Stomach (tissue), 9 donors: Measurements from ENCODE around the gene C1orf56. TPM values are rescaled to one million over a fixed set of nuclear protein-coding genes. Genes with fewer than 3 reads are reported as not detected.

Source experiments
- DNase-seq, 2 donors: peaks; one replicate each; pipeline versions ENCODE4 v3.0.0 to v3.0.0-alpha.2; 2013 to 2019
- H3K27ac ChIP-seq, 5 donors: fragments of 200-600 bp in 4 of 5; sonication (generic) in 4 of 5; one replicate each; pipeline ENCODE4 v1.5.1; 2013 to 2019; ENCODE audit warnings: mild to moderate bottlenecking in 1 of 5, moderate library complexity in 1 of 5
- H3K27me3 ChIP-seq, 3 donors: fragments of 200-600 bp; sonication (generic); one replicate each; pipeline ENCODE4 v1.5.1; 2017 to 2019; ENCODE audit warnings: mixed run types in 1 of 3
- H3K36me3 ChIP-seq, 4 donors: fragments of 200-600 bp; sonication (generic); 1 replicate in 3 of 4; 2 replicates in 1 of 4; pipeline ENCODE4 v1.5.1; 2016 to 2019
- H3K4me1 ChIP-seq, 4 donors: fragments of 200-600 bp; sonication (generic); one replicate each; pipeline ENCODE4 v1.5.1; 2016 to 2019
- H3K4me3 ChIP-seq, 4 donors: fragments of 200-600 bp; sonication (generic) in 3 of 4; one replicate each; pipeline ENCODE4 v1.5.1; 2016 to 2019; ENCODE audit warnings: mild to moderate bottlenecking in 1 of 4
- H3K9me3 ChIP-seq, 4 donors: fragments of 200-600 bp; sonication (generic); one replicate each; pipeline ENCODE4 v1.5.1; 2016 to 2019
- EP300 ChIP-seq: sonication (generic); formaldehyde crosslinking; IDR thresholded peaks from one replicate; pipeline ENCODE4 v1.6.1; 2017; ENCODE audit warnings: antibody characterized with exemption
- POLR2A ChIP-seq, 4 donors: fragments of 450-650 bp; IDR thresholded peaks; one replicate each; pipeline ENCODE4 v1.6.1; 2016; ENCODE audit warnings: antibody characterized with exemption in 4 of 4, control low read depth in 2 of 4, mild to moderate bottlenecking in 1 of 4, moderate library complexity in 1 of 4
- POLR2AphosphoS5 ChIP-seq, 3 donors: sonication (generic); formaldehyde crosslinking; IDR thresholded peaks; one replicate each; pipeline ENCODE4 v1.6.1; 2016; ENCODE audit warnings: antibody characterized with exemption in 3 of 3
- WGBS, 5 donors: extraction: QIAGEN DNeasy Blood & Tissue Kit in 3 of 5; methylation state at CpG; one replicate each; pipeline versions ENCODE4 v1.1.5 to v1.1.7; 2013 to 2018; 5-methylcytosine and 5-hydroxymethylcytosine counted together
- intact Hi-C: fragments of 100-400 bp; cut with DNase I; formaldehyde crosslinking; loops from one replicate; pipeline ENCODE4 v1.15.1; 2023; ENCODE audit warnings: low total_unique reads
- polyA plus RNA-seq, 3 donors: library from polyadenylated mRNA; stranded (reverse); fragments of 200-250 nt; gene quantifications; one replicate each; pipeline ENCODE4 v1.2.3, GENCODE V29; 2013
- total RNA-seq, 5 donors: library from RNA; depleted of rRNA; stranded (reverse); fragments of >200 nt; gene quantifications; one replicate each; pipeline versions ENCODE4 v1.1.0 to v1.2.3, GENCODE V29; 2014 to 2016
- TF ChIP-seq, protein P1 (sequence below), 7 experiments: fragments of 450-650 bp in 4 of 7; fragments of 200-600 bp in 3 of 7; sonication (generic) in 3 of 7; IDR thresholded peaks; one replicate each; pipeline ENCODE4 v1.5.1; 2016 to 2019; ENCODE audit warnings: antibody characterized with exemption in 7 of 7, control low read depth in 2 of 7, mild to moderate bottlenecking in 1 of 7
- donor health status: healthy with polysubstance abuse.
- donor health status: Bipolar disorder and iron deficiency.
- donor health status: healthy.

Gene C1orf56
- total and polyA plus RNA-seq, 8 donors, result 0.73 to 6.4 (median 3.0) TPM

DNA sequence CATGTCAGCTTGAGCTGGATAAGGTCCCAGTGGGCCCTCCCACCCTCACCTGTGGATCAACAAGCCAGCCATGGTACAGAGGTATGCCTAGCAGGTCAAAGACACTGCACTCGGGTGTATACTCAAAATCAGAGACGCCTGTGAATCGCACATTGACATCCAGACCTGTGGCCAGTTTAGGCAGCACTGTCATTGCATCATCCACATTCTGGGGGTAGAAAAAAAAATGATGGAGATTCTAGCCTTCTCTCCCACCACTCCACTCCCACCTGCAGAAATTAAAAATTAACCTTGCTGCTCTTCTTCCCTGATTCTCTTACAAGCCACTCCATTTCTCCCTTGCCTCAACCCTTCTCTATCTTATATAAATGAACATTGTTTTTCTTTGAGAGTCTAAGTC lies 47.1 kb upstream of the C1orf56 start:
- no peaks in the 10 kb centered on the region for H3K27me3 ChIP-seq
- peaks cover 16 to 58% (median 40%) of the 10 kb centered on the region in 4 donors for H3K4me1 ChIP-seq
- H3K9me3 ChIP-seq, result no peaks in the 10 kb centered on the region
- peaks cover 33 to 66% (median 61%) of the 10 kb centered on the region in 4 donors for H3K36me3 ChIP-seq
- no peak for DNase-seq
- intact Hi-C loops, result no loop called here
- no peak overlapping the region for H3K27ac ChIP-seq
- TF ChIP-seq POLR2A (IDR thresholded peaks at IDR 0.05) (no peak), POLR2AphosphoS5 (IDR thresholded peaks at IDR 0.05) (no peak), EP300 (no peak)
- TF ChIP-seq, protein P1, sequence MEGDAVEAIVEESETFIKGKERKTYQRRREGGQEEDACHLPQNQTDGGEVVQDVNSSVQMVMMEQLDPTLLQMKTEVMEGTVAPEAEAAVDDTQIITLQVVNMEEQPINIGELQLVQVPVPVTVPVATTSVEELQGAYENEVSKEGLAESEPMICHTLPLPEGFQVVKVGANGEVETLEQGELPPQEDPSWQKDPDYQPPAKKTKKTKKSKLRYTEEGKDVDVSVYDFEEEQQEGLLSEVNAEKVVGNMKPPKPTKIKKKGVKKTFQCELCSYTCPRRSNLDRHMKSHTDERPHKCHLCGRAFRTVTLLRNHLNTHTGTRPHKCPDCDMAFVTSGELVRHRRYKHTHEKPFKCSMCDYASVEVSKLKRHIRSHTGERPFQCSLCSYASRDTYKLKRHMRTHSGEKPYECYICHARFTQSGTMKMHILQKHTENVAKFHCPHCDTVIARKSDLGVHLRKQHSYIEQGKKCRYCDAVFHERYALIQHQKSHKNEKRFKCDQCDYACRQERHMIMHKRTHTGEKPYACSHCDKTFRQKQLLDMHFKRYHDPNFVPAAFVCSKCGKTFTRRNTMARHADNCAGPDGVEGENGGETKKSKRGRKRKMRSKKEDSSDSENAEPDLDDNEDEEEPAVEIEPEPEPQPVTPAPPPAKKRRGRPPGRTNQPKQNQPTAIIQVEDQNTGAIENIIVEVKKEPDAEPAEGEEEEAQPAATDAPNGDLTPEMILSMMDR (IDR thresholded peaks at IDR 0.05), result no peak
- H3K4me3 ChIP-seq, result no peak overlapping the region
- WGBS, 5 donors, result 89 to 96% (median 92%) methylated on average over 3 of the region's 3 CpGs

DNA sequence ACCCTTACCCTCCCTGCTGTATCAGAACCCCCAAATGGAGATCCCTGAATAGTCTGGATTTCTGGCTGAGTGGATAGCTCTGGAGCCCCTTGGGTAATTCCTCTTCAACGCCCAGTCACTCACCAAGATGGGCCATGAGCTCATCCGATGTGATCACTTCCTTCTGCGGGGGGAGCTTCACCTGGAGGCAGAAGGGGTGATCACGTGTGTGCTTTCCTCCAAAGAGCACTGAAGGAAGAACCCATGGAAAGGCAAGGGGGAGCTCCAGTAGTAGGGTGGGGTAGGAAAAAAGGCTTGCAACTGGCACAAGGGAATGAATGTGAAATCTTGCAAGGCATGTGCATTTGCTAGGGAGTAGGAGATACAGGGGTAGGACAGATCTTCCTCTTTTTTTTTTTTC lies 45.9 kb upstream of the C1orf56 start:
- Histone ChIP-seq H3K4me1 (peaks cover 16 to 56% (median 42%) of the 10 kb centered on the region in 4 donors), H3K36me3 (peaks cover 33 to 60% (median 58%) of the 10 kb centered on the region in 4 donors), H3K27ac (peak overlapping the region in 2 of 5 donors; percentile 89 to 92), H3K4me3 (no peak overlapping the region), H3K9me3 (no peaks in the 10 kb centered on the region), H3K27me3 (no peaks in the 10 kb centered on the region)
- TF ChIP-seq EP300, result no peak
- intact Hi-C loops, result no loop called here
- DNase-seq, result no peak
- WGBS, 5 donors, result 73 to 88% (median 80%) methylated on average over 4 of the region's 4 CpGs

DNA sequence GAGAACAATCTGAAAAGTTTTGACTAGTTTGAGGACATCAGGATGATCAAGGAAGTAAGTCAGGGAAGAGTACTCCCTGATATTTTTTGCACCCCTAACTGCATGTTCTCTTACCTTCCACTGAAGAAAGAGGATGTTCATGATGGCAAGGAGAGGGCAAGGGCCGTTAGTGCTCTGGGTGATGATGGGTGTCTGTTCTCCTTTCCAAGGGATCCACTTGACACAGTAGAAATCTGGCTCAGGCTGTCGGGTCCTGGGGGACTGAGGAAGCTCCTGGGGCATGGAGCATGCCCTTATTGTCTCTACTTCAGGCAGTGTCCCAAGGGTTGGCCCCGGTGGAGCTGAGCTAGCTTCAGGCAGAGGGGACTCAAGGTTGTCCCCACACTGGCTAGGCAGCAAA lies 45.5 kb upstream of the C1orf56 start:
- Histone ChIP-seq H3K4me3 (peak overlapping the region in 1 of 4 donors; percentile 58), H3K9me3 (no peaks in the 10 kb centered on the region), H3K27ac (peak overlapping the region in 2 of 5 donors; percentile 89 to 92), H3K27me3 (no peaks in the 10 kb centered on the region), H3K36me3 (peaks cover 31 to 55% (median 53%) of the 10 kb centered on the region in 4 donors), H3K4me1 (peaks cover 19 to 60% (median 45%) of the 10 kb centered on the region in 4 donors)
- 76 to 87% (median 84%) methylated on average over 3 of the region's 3 CpGs for WGBS, 5 donors
- TF ChIP-seq, protein P1 (IDR thresholded peaks at IDR 0.05), result no peak
- TF ChIP-seq EP300, result no peak
- TF ChIP-seq POLR2AphosphoS5 (IDR thresholded peaks at IDR 0.05), result no peak
- no peak for TF ChIP-seq POLR2A (IDR thresholded peaks at IDR 0.05)
- no peak for DNase-seq
- intact Hi-C loops, result no loop called here

DNA sequence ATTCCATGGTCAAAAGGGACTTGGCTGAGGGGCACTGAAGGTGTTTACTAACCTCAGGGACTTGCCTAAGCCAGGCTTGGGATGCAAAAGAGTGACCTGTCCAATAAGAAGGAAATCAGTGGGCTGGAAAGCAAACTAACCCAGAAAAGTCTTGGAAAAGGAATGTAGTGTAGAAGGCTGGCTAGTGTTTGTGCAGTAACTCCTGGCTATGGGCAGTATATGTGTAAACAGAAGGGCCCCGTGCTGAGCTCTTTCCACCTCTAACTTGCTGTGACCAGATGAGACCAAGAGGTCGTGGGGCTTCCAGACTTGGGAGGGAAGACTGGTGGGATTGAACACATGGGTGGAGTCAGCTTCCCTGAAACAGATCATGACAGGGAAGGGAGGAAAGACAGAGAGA lies 44.9 kb upstream of the C1orf56 start:
- Histone ChIP-seq H3K27me3 (no peaks in the 10 kb centered on the region), H3K36me3 (peaks cover 25 to 50% (median 48%) of the 10 kb centered on the region in 4 donors), H3K4me3 (peak overlapping the region in 2 of 4 donors; percentile 58 to 72), H3K4me1 (peaks cover 25 to 65% (median 50%) of the 10 kb centered on the region in 4 donors), H3K9me3 (no peaks in the 10 kb centered on the region), H3K27ac (peak overlapping the region in 4 of 5 donors; percentile 31 to 92 (median 90))
- intact Hi-C loops, result no loop called here
- TF ChIP-seq POLR2A (IDR thresholded peaks at IDR 0.05) (no peak), EP300 (no peak), POLR2AphosphoS5 (IDR thresholded peaks at IDR 0.05) (no peak)
- TF ChIP-seq, protein P1 (IDR thresholded peaks at IDR 0.05), result no peak
- DNase-seq, result peak in 1 of 2 donors; percentile 35
- WGBS, 5 donors, result 14 to 28% (median 20%) methylated on average over 2 of the region's 2 CpGs

DNA sequence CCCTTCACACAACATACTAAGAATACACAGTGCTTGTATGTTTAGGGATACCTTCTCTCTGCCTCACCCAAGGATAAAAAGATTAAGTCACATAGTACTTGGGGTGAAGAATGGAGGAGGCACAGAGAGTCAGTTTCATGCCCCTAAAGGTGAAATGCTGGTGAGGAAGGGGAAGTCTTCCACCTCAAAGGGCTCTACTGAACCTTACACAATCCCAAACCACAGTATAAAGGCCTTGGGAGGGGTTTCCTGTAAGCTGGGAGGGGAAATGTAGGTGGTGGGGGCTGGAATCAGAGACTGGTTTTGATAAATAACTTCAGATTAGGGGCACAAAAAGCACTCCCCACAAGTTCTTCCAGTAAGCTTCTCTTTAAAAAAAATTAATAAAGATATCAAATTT lies 44.4 kb upstream of the C1orf56 start:
- H3K27me3 ChIP-seq, result no peaks in the 10 kb centered on the region
- H3K4me3 ChIP-seq, result peak overlapping the region in 3 of 4 donors; percentile 58 to 72 (median 60)
- H3K36me3 ChIP-seq, result peaks cover 20 to 44% (median 42%) of the 10 kb centered on the region in 4 donors
- H3K27ac ChIP-seq, result peak overlapping the region in 4 of 5 donors; percentile 31 to 92 (median 90)
- no peak for DNase-seq
- peaks cover 29 to 70% (median 54%) of the 10 kb centered on the region in 4 donors for H3K4me1 ChIP-seq
- intact Hi-C loops, result no loop called here
- no peaks in the 10 kb centered on the region for H3K9me3 ChIP-seq
- TF ChIP-seq EP300 (no peak), POLR2AphosphoS5 (IDR thresholded peaks at IDR 0.05) (no peak), POLR2A (IDR thresholded peaks at IDR 0.05) (no peak)
- TF ChIP-seq, protein P1 (IDR thresholded peaks at IDR 0.05), result no peak
